K562 (cell line): ENCODE data around the gene ATP5F1D. TPM values are rescaled to one million over a fixed set of nuclear protein-coding genes. Genes with fewer than 3 reads are reported as not detected.

Experiments
- CREB1 ChIP-seq, 2 experiments: sonication (generic) in 1 of 2; formaldehyde crosslinking in 1 of 2; IDR thresholded peaks; 2 replicates each; pipeline versions ENCODE4 v1.6.1 to v1.8.0; 2012 to 2022; ENCODE audit warnings: inconsistent platforms in 1 of 2, mild to moderate bottlenecking in 1 of 2, missing genetic modification reagents in 1 of 2, moderate library complexity in 1 of 2
- CTCF ChIP-seq, 3 experiments: IDR thresholded peaks in 2 of 3; conservative IDR thresholded peaks in 1 of 3; 2 replicates each; pipeline ENCODE4 v1.5.1; 2011 to 2012; ENCODE audit warnings: low read length in 3 of 3, mild to moderate bottlenecking in 3 of 3, control low read depth in 2 of 3, improper control_type of control experiment in 1 of 3, inconsistent platforms in 1 of 3, low read depth in 1 of 3, mixed read lengths in 1 of 3, moderate library complexity in 1 of 3; ENCODE audit not compliant: insufficient read depth in 2 of 3
- GABPB1 ChIP-seq: sonication (generic); formaldehyde crosslinking; IDR thresholded peaks from 2 replicates; pipeline ENCODE4 v1.8.0; 2022; ENCODE audit warnings: mild to moderate bottlenecking, missing genetic modification reagents
- HDAC3 ChIP-seq: fragments of 450-650 bp; IDR thresholded peaks from 2 replicates; pipeline ENCODE4 v1.6.1; 2018; ENCODE audit warnings: borderline replicate concordance, mild to moderate bottlenecking, moderate library complexity; ENCODE audit not compliant: partially characterized antibody
- HMGN3 ChIP-seq: IDR thresholded peaks from 2 replicates; pipeline ENCODE4 v1.6.1; 2011; ENCODE audit warnings: borderline replicate concordance, low read depth, mild to moderate bottlenecking, mixed read lengths, low read length; ENCODE audit not compliant: insufficient read length; ENCODE audit errors: extremely low read depth
- MLLT1 ChIP-seq, 2 experiments: fragments of 450-650 bp; IDR thresholded peaks; 2 replicates each; pipeline ENCODE4 v1.6.1; 2016
- NKRF ChIP-seq: fragments of 450-650 bp; IDR thresholded peaks from 2 replicates; pipeline ENCODE4 v1.6.1; 2016; ENCODE audit warnings: borderline replicate concordance
- PML ChIP-seq: IDR thresholded peaks from 2 replicates; pipeline ENCODE4 v1.6.1; 2012; ENCODE audit warnings: low read length, inconsistent platforms
- RBM39 ChIP-seq: fragments of 200-400 bp; formaldehyde crosslinking; optimal IDR thresholded peaks from 2 replicates; pipeline ENCODE3; 2018; ENCODE audit warnings: low read depth, low read length
- SMARCA4 ChIP-seq: fragments of 450-650 bp; IDR thresholded peaks from 2 replicates; pipeline ENCODE4 v1.6.1; 2016
- SOX6 ChIP-seq: fragments of 450-650 bp; IDR thresholded peaks from 2 replicates; pipeline ENCODE4 v1.6.1; 2014; ENCODE audit warnings: mild to moderate bottlenecking
- SUPT5H ChIP-seq: fragments of 450-650 bp; IDR thresholded peaks from 2 replicates; pipeline ENCODE4 v1.6.1; 2016
- TAL1 ChIP-seq: fragments of 450-650 bp; IDR thresholded peaks from 2 replicates; pipeline ENCODE4 v1.6.1; 2016; ENCODE audit warnings: mild to moderate bottlenecking
- TCF7 ChIP-seq: sonication (generic); IDR thresholded peaks from 2 replicates; pipeline ENCODE4 v1.6.1; 2016; ENCODE audit warnings: antibody characterized with exemption, borderline replicate concordance
- WHSC1 ChIP-seq: IDR thresholded peaks from one replicate; pipeline ENCODE4 v1.6.1; 2012; ENCODE audit warnings: low read length, control low read depth, inconsistent platforms
- XRCC5 ChIP-seq: fragments of 200-400 bp; formaldehyde crosslinking; IDR thresholded peaks from 2 replicates; pipeline ENCODE4 v1.6.1; 2017; ENCODE audit warnings: low read depth, mild to moderate bottlenecking, low read length
- ZBTB7A ChIP-seq: IDR thresholded peaks from 2 replicates; pipeline ENCODE4 v1.6.1; 2011; ENCODE audit warnings: low read depth, mild to moderate bottlenecking, low read length, moderate library complexity, borderline replicate concordance; ENCODE audit not compliant: control insufficient read depth
- ZKSCAN1 ChIP-seq: fragments of 150-350 bp; IDR thresholded peaks from 2 replicates; pipeline ENCODE4 v1.6.1; 2016; ENCODE audit warnings: low read depth, low read length
- ZNF444 ChIP-seq: fragments of 250-450 bp; sonication (Bioruptor Pico); IDR thresholded peaks from 2 replicates; pipeline ENCODE4 v1.4.0; 2020; ENCODE audit warnings: mild to moderate bottlenecking, moderate library complexity
- polyA plus RNA-seq, 8 experiments: library from polyadenylated mRNA; depleted of rRNA in 4 of 8; stranded (reverse) in 5 of 8; unstranded in 3 of 8; fragments of >200 nt; fragmentation: Nextera tagmentation in 2 of 8; fragmentation: Illumina TruSeq in 1 of 8; extraction: Ambion mirVana in 2 of 8; extraction: Trizol in 1 of 8; gene quantifications; 2 replicates each; pipeline versions ENCODE4 v1.2.1 to v1.2.3, GENCODE V29; 2011 to 2014; ENCODE audit warnings: inconsistent platforms in 1 of 8, missing spikeins in 1 of 8
- total RNA-seq, 7 experiments: library from RNA; depleted of rRNA in 6 of 7; stranded (reverse); fragments of >200 nt in 6 of 7; fragmentation: Illumina TruSeq in 2 of 7; extraction: Trizol in 2 of 7; gene quantifications; 2 replicates each; pipeline versions ENCODE4 v1.2.1 to v1.2.3, GENCODE V29; 2011 to 2021; ENCODE audit warnings: low replicate concordance in 1 of 7
- TF ChIP-seq, protein P1 (sequence below): fragments of 250-450 bp; sonication (Bioruptor Pico); IDR thresholded peaks from 2 replicates; pipeline ENCODE4 v1.5.0; 2021
- TF ChIP-seq, protein P2 (sequence below): fragments of 200-800 bp; sonication (Bioruptor generic); IDR thresholded peaks from 2 replicates; pipeline ENCODE4 v1.6.1; 2017; ENCODE audit warnings: missing genetic modification characterization, missing compliant biosample characterization

ATP5F1D gene
- total and polyA plus RNA-seq, 9 of the 15 experiments (the other 6 are each of a cell fraction or from before 2014, with no cell fraction given) = 3.9 to 409 (median 36.8) TPM

DNA sequence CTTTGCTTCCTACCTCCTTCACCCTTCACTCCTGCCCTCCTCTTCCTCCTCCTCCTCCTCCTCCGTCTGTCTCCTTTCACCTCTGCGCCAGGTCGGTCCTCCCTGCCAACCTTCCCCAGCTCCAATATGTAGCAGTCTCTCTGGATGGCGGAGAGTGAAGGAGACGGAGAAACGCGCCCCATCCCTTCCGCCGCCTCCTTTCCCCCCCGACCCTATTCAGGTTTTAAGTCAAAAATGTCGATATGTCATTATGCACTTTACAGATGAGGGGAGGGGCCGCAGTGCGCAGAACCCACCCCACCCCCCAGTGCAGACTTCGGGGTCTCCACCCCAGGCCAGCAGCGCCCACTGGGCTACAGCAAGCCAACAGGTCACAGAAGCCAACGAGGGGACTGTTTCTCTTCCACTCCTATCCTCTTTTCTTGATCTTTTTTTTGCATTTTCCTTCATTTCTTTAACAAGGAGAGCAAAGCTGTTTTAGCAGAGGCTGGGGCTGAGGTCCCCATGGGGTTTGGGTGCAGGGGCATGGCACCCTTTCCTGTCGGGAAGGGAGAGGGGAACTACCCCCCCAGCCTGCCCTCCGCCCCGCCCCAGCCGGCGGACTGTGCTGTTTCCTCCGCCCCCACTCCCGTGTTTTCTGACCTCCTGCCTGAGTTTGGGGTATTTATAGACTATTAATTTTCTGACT lies 16.1 kb downstream of the ATP5F1D start (continued):
- TF ChIP-seq CTCF (IDR thresholded peaks at IDR 0.05 in 2 of 3, conservative IDR thresholded peaks at IDR 0.05 in 1 of 3; ENCODE audit: insufficient read depth in 2 of 3, low read depth in 1 of 3, low read length in 3 of 3) = no peak
- TF ChIP-seq NKRF = no peak
- TF ChIP-seq ZKSCAN1 = no peak
- no peak for TF ChIP-seq SOX6
- no peak for TF ChIP-seq RBM39
- TF ChIP-seq, protein P1, sequence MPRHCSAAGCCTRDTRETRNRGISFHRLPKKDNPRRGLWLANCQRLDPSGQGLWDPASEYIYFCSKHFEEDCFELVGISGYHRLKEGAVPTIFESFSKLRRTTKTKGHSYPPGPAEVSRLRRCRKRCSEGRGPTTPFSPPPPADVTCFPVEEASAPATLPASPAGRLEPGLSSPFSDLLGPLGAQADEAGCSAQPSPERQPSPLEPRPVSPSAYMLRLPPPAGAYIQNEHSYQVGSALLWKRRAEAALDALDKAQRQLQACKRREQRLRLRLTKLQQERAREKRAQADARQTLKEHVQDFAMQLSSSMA (CRISPR knock-in tag) = no peak
- no peak for TF ChIP-seq TAL1
- TF ChIP-seq ZNF444 (CRISPR knock-in tag) = no peak
- no peak for TF ChIP-seq PML
- TF ChIP-seq MLLT1 (IDR thresholded peaks at IDR 0.05) = peak in 1 of 2 experiments; percentile 66; a peak in 1 of 4 replicates
- TF ChIP-seq HDAC3 = peak; percentile 41
- TF ChIP-seq XRCC5 = no peak
- no peak for TF ChIP-seq WHSC1
- no peak for TF ChIP-seq TCF7
- TF ChIP-seq CREB1 (IDR thresholded peaks at IDR 0.05) = no peak
- no peak for TF ChIP-seq CREB1 (CRISPR knock-in tag; IDR thresholded peaks at IDR 0.05)
- TF ChIP-seq, protein P2, sequence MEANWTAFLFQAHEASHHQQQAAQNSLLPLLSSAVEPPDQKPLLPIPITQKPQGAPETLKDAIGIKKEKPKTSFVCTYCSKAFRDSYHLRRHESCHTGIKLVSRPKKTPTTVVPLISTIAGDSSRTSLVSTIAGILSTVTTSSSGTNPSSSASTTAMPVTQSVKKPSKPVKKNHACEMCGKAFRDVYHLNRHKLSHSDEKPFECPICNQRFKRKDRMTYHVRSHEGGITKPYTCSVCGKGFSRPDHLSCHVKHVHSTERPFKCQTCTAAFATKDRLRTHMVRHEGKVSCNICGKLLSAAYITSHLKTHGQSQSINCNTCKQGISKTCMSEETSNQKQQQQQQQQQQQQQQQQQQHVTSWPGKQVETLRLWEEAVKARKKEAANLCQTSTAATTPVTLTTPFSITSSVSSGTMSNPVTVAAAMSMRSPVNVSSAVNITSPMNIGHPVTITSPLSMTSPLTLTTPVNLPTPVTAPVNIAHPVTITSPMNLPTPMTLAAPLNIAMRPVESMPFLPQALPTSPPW (CRISPR knock-in tag) = peak; percentile 51; the same call in 1 of the 2 replicates
- TF ChIP-seq SUPT5H = 0 out of 2 replicates have a peak, but pooled peaks have one; percentile 15
- TF ChIP-seq GABPB1 (CRISPR knock-in tag) = no peak
- no peak for TF ChIP-seq SMARCA4
- peak; percentile 53; the same call in 1 of the 2 replicates for TF ChIP-seq ZBTB7A
- no peak for TF ChIP-seq HMGN3
